Spleen (tissue), 11 donors: ENCODE measurements around the gene TRPM2. TPM values are rescaled to one million over a fixed set of nuclear protein-coding genes. Genes with fewer than 3 reads are reported as not detected.

Experiments
- DNase-seq: peaks from one replicate; pipeline ENCODE4 v3.0.0-alpha.2; 2020
- H3K27ac ChIP-seq, 8 donors: fragments of 200-600 bp; sonication (generic) in 7 of 8; 1 replicate in 4 of 8; 2 replicates in 4 of 8; pipeline versions ENCODE4 v1.5.0 to v1.8.0; 2016 to 2021; ENCODE audit warnings: inconsistent platforms in 4 of 8, mild to moderate bottlenecking in 4 of 8, moderate library complexity in 1 of 8
- H3K27me3 ChIP-seq, 7 donors: fragments of 200-600 bp; sonication (generic) in 6 of 7; replicated peaks in 1 of 7; 1 replicate in 4 of 7; 2 replicates in 3 of 7; pipeline versions ENCODE4 v1.5.0 to v1.8.0; 2016 to 2021; ENCODE audit warnings: inconsistent platforms in 3 of 7, mild to moderate bottlenecking in 1 of 7
- H3K36me3 ChIP-seq, 6 donors: fragments of 200-600 bp; sonication (generic) in 5 of 6; 1 replicate in 4 of 6; 2 replicates in 2 of 6; pipeline versions ENCODE4 v1.5.0 to v1.8.0; 2016 to 2021; ENCODE audit warnings: inconsistent platforms in 2 of 6
- H3K4me1 ChIP-seq, 6 donors: fragments of 200-600 bp; sonication (generic) in 5 of 6; 1 replicate in 3 of 6; 2 replicates in 3 of 6; pipeline versions ENCODE4 v1.5.0 to v1.8.0; 2016 to 2021; ENCODE audit warnings: inconsistent platforms in 3 of 6
- H3K4me3 ChIP-seq, 8 donors: fragments of 200-600 bp; sonication (generic) in 7 of 8; 1 replicate in 4 of 8; 2 replicates in 4 of 8; pipeline versions ENCODE4 v1.5.0 to v1.8.0; 2016 to 2021; ENCODE audit warnings: inconsistent platforms in 4 of 8, mild to moderate bottlenecking in 4 of 8, moderate library complexity in 2 of 8
- H3K9me3 ChIP-seq, 8 donors: fragments of 200-600 bp; sonication (generic) in 7 of 8; 1 replicate in 4 of 8; 2 replicates in 4 of 8; pipeline versions ENCODE4 v1.5.0 to v1.8.0; 2016 to 2021; ENCODE audit warnings: inconsistent platforms in 4 of 8
- CTCF ChIP-seq, 11 experiments: fragments of 200-600 bp in 7 of 11; fragments of 450-650 bp in 4 of 11; sonication (generic) in 4 of 11; IDR thresholded peaks in 8 of 11; conservative IDR thresholded peaks in 3 of 11; 1 replicate in 7 of 11; 2 replicates in 4 of 11; pipeline versions ENCODE4 v1.4.0 to v1.8.0; 2016 to 2021; ENCODE audit warnings: antibody characterized with exemption in 11 of 11, inconsistent platforms in 4 of 11, mild to moderate bottlenecking in 1 of 11
- POLR2A ChIP-seq, 3 donors: fragments of 450-650 bp; IDR thresholded peaks; one replicate each; pipeline ENCODE4 v1.5.1; 2017; ENCODE audit warnings: antibody characterized with exemption in 3 of 3, mild to moderate bottlenecking in 1 of 3
- POLR2AphosphoS5 ChIP-seq, 3 donors: sonication (generic); formaldehyde crosslinking; IDR thresholded peaks; one replicate each; pipeline ENCODE4 v1.5.1; 2017; ENCODE audit warnings: antibody characterized with exemption in 3 of 3
- WGBS, 5 donors: extraction: QIAGEN DNeasy Blood & Tissue Kit in 3 of 5; methylation state at CpG; one replicate each; pipeline versions ENCODE4 v1.1.5 to v1.1.7; 2013 to 2018; 5-methylcytosine and 5-hydroxymethylcytosine counted together
- intact Hi-C: fragments of 100-400 bp; cut with DNase I; formaldehyde crosslinking; loops from one replicate; pipeline ENCODE4 v1.15.0; 2023; ENCODE audit warnings: low total_unique reads
- polyA plus RNA-seq, 3 donors: library from polyadenylated mRNA; stranded (reverse); fragments of 200-250 nt; gene quantifications; one replicate each; pipeline ENCODE4 v1.2.1, GENCODE V29; 2013
- total RNA-seq, 7 donors: library from RNA; depleted of rRNA in 3 of 7; stranded (reverse); fragments of >200 nt in 3 of 7; fragmentation: NEBNext Ultra II Directional in 4 of 7; extraction: Animal tissue kit (Norgen Biotek cat#: 25700) in 4 of 7; gene quantifications; one replicate each; pipeline versions ENCODE4 v1.1.0 to v1.2.1, GENCODE V29; 2016 to 2021
- donor health status: healthy with polysubstance abuse.
- donor health status: DM: no; HTN: no; CAD: no; lungs with moderate emphysema.
- donor health status: DM: no; HTN: no; CAD: no.
- donor health status: Bipolar disorder and iron deficiency.
- donor health status: healthy.
- donor health status: DM: no; HTN: no; CAD: no.
- donor health status: DM: yes; HTN: yes; CAD: no.

TRPM2 gene
- total and polyA plus RNA-seq, 10 donors: 10.4 to 44.1 (median 23.3) TPM

GRCh38 chr21:44471996-44472395 lies 118.6 kb downstream of the TRPM2 start:
- no peaks in the 10 kb centered on the region for H3K9me3 ChIP-seq

GRCh38 chr21:44473915-44474555 lies 120.6 kb downstream of the TRPM2 start:
- H3K27ac ChIP-seq: no peak overlapping the region
- no peak for DNase-seq
- no peaks in the 10 kb centered on the region for H3K4me1 ChIP-seq
- intact Hi-C loops: no loop called here
- no peak overlapping the region for H3K4me3 ChIP-seq
- TF ChIP-seq POLR2A (IDR thresholded peaks at IDR 0.05): no peak
- TF ChIP-seq CTCF (IDR thresholded peaks at IDR 0.05 in 8 of 11, conservative IDR thresholded peaks at IDR 0.05 in 3 of 11): no peak
- no peak for TF ChIP-seq POLR2AphosphoS5 (IDR thresholded peaks at IDR 0.05)
- no peaks in the 10 kb centered on the region for H3K27me3 ChIP-seq
- no peaks in the 10 kb centered on the region for H3K9me3 ChIP-seq
- 85 to 90% (median 89%) methylated on average over 18 to 19 of the region's 19 CpGs for WGBS, 5 donors
- H3K36me3 ChIP-seq: no peaks in the 10 kb centered on the region

More at GRCh38 chr21:44471996-44472395, 118.6 kb downstream of the TRPM2 start:
- no peaks in the 10 kb centered on the region for H3K4me1 ChIP-seq
- TF ChIP-seq CTCF (IDR thresholded peaks at IDR 0.05 in 8 of 11, conservative IDR thresholded peaks at IDR 0.05 in 3 of 11) (no peak), POLR2AphosphoS5 (IDR thresholded peaks at IDR 0.05) (no peak), POLR2A (IDR thresholded peaks at IDR 0.05) (no peak)
- DNase-seq: no peak
- H3K27me3 ChIP-seq: peaks cover 0 to 6% (median 0%) of the 10 kb centered on the region in 7 donors
- no peaks in the 10 kb centered on the region for H3K36me3 ChIP-seq
- 79 to 89% (median 87%) methylated on average over 6 of the region's 6 CpGs for WGBS, 5 donors
- intact Hi-C loops: no loop called here
- H3K27ac ChIP-seq: no peak overlapping the region
- no peak overlapping the region for H3K4me3 ChIP-seq

- WGBS, 5 donors: 75 to 84% (median 80%) methylated on average over 17 of the region's 17 CpGs
- peaks cover 0 to 9% (median 0%) of the 10 kb centered on the region in 6 donors for H3K4me1 ChIP-seq
- intact Hi-C loops: no loop called here
- H3K27ac ChIP-seq: no peak overlapping the region
- TF ChIP-seq POLR2A (IDR thresholded peaks at IDR 0.05) (no peak), POLR2AphosphoS5 (IDR thresholded peaks at IDR 0.05) (no peak), CTCF (IDR thresholded peaks at IDR 0.05 in 8 of 11, conservative IDR thresholded peaks at IDR 0.05 in 3 of 11) (no peak)
- no peaks in the 10 kb centered on the region for H3K36me3 ChIP-seq
- no peak for DNase-seq
- H3K27me3 ChIP-seq: no peaks in the 10 kb centered on the region
- no peaks in the 10 kb centered on the region for H3K9me3 ChIP-seq
- no peak overlapping the region for H3K4me3 ChIP-seq
These were observed 121.9 kb downstream of the TRPM2 start for GRCh38 chr21:44475266-44475845.

GRCh38 chr21:44477131-44477530 lies 123.7 kb downstream of the TRPM2 start:
- Histone ChIP-seq H3K4me1 (peaks cover 0 to 9% (median 0%) of the 10 kb centered on the region in 6 donors), H3K9me3 (no peaks in the 10 kb centered on the region), H3K4me3 (no peak overlapping the region), H3K36me3 (no peaks in the 10 kb centered on the region), H3K27me3 (peaks cover 0 to 5% (median 0%) of the 10 kb centered on the region in 7 donors), H3K27ac (no peak overlapping the region)
- WGBS, 5 donors: 75 to 87% (median 81%) methylated on average over 7 to 8 of the region's 8 CpGs
- DNase-seq: peak; percentile 45
- intact Hi-C loops: no loop called here
- TF ChIP-seq CTCF (IDR thresholded peaks at IDR 0.05 in 8 of 11, conservative IDR thresholded peaks at IDR 0.05 in 3 of 11): no peak
- no peak for TF ChIP-seq POLR2AphosphoS5 (IDR thresholded peaks at IDR 0.05)
- TF ChIP-seq POLR2A (IDR thresholded peaks at IDR 0.05): no peak
